PC-3 (cell line): ENCODE data around the gene CCL21.

Source experiments
- EZH2 ChIP-seq: fragments of 300-600 bp; sonication (generic); IDR thresholded peaks from one replicate; pipeline ENCODE4 v1.6.1; 2017; ENCODE audit warnings: antibody characterized with exemption, mild to moderate bottlenecking, low read length; ENCODE audit not compliant: unreplicated experiment
- TF ChIP-seq, protein P1 (sequence below): fragments of 300-600 bp; sonication (generic); conservative IDR thresholded peaks from 2 replicates; pipeline ENCODE4 v1.5.1; 2017; ENCODE audit warnings: antibody characterized with exemption, low read depth, mild to moderate bottlenecking, low read length

DNA sequence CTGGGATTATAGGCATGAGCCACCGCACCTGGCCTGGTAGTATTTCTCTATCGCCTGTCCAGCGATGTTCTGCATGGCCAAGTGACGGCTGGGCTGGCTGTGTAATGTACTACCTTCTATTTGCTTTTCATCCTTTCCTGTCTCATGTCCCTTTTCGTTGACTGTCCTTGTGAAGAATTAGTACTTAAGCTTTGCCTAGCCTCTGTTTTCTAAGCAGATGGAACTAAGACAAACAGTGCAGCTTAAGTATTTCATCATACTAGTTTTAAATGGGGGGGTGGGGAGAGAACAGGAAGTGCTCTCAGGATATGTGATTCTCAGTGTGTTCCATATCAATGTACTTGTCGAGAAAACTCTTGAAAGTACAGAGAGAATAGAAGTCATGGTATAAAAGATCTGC, 31.7 kb upstream of the CCL21 start:
- no peak for TF ChIP-seq EZH2
- TF ChIP-seq, protein P1, sequence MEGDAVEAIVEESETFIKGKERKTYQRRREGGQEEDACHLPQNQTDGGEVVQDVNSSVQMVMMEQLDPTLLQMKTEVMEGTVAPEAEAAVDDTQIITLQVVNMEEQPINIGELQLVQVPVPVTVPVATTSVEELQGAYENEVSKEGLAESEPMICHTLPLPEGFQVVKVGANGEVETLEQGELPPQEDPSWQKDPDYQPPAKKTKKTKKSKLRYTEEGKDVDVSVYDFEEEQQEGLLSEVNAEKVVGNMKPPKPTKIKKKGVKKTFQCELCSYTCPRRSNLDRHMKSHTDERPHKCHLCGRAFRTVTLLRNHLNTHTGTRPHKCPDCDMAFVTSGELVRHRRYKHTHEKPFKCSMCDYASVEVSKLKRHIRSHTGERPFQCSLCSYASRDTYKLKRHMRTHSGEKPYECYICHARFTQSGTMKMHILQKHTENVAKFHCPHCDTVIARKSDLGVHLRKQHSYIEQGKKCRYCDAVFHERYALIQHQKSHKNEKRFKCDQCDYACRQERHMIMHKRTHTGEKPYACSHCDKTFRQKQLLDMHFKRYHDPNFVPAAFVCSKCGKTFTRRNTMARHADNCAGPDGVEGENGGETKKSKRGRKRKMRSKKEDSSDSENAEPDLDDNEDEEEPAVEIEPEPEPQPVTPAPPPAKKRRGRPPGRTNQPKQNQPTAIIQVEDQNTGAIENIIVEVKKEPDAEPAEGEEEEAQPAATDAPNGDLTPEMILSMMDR = no peak
